ENCODE results near the gene ZRSR2. TPM values are rescaled to one million over a fixed set of nuclear protein-coding genes. Genes with fewer than 3 reads are reported as not detected.

The ZRSR2 gene
- total RNA-seq, 1 experiment from 2014 or later, result 6.4 TPM

GRCh38 chrX:15843960-15844359, 53.7 kb downstream of the ZRSR2 start:
- Histone ChIP-seq H3K27ac (ENCODE audit: low read length) (no peak overlapping the region), H3K9ac (ENCODE audit: low read length) (no peak overlapping the region), H3K36me3 (ENCODE audit: low read depth, low read length) (no peaks in the 10 kb centered on the region), H3K4me1 (ENCODE audit: insufficient read depth, low read length) (no peaks in the 10 kb centered on the region), H3K4me3 (ENCODE audit: low read length) (no peak overlapping the region), H4K20me1 (ENCODE audit: low read length) (no peaks in the 10 kb centered on the region), H3K9me2 (replicated peaks; ENCODE audit: low read length) (no peaks in the 10 kb centered on the region), H3K79me2 (ENCODE audit: low read length) (no peaks in the 10 kb centered on the region), H3F3A (ENCODE audit: low read length, unreplicated experiment) (no peaks in the 10 kb centered on the region), H3K27me3 (ENCODE audit: low read length) (no peaks in the 10 kb centered on the region), H3K4me2 (ENCODE audit: low read length) (no peak overlapping the region), H2AFZ (ENCODE audit: low read length) (no peak overlapping the region), H3K9me3 (ENCODE audit: low read length) (no peaks in the 10 kb centered on the region)
- ChIA-PET POLR2A (ENCODE audit: unreplicated experiment) (no interaction called here), CTCF (interaction anchor here (0.5 kb wide), 1 partner anchor 427 kb away, joined by 4 read pairs; no protein-coding TSS in a partner anchor)
- no peak for ATAC-seq
- intact Hi-C loops (cut with micrococcal nuclease), result no loop called here
- DNase-seq, result no peak
- BruUV-seq (replicated peaks), result no TSS peak
- TF ChIP-seq CTCF (conservative IDR thresholded peaks at IDR 0.05; ENCODE audit: low read depth, low read length), result no peak
- TF ChIP-seq EZH2 (IDR thresholded peaks at IDR 0.05; ENCODE audit: low read length, unreplicated experiment), result no peak
- TF ChIP-seq EZH2phosphoT487 (IDR thresholded peaks at IDR 0.05; ENCODE audit: borderline replicate concordance, low read length), result no peak

DNA sequence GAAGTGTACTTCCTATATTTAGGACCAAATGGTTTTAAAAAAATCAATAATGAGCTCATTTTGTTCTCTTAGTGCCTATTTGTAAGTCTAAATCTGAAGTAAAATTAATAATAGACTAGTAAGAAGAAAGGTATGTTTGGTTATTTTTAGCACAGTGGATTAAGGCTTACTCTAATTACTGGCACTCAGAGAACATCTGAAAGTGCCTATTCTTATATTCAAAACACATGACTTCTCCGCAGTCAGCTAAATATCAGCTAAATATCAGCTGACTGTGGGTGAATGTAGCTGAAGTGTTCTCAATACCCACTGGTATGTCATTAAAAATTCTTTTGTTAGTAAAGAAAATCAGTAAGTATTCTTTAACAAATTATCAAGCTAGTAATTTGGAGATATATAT, 58.3 kb downstream of the ZRSR2 start:
- Histone ChIP-seq H3K4me2 (ENCODE audit: low read length) (no peak overlapping the region), H3K9ac (ENCODE audit: low read length) (no peak overlapping the region), H3K9me3 (ENCODE audit: low read length) (no peaks in the 10 kb centered on the region), H3F3A (ENCODE audit: low read length, unreplicated experiment) (no peaks in the 10 kb centered on the region), H2AFZ (ENCODE audit: low read length) (no peak overlapping the region), H3K9me2 (replicated peaks; ENCODE audit: low read length) (no peaks in the 10 kb centered on the region), H3K27ac (ENCODE audit: low read length) (no peak overlapping the region), H3K36me3 (ENCODE audit: low read depth, low read length) (no peaks in the 10 kb centered on the region), H3K4me3 (ENCODE audit: low read length) (no peak overlapping the region), H3K4me1 (ENCODE audit: insufficient read depth, low read length) (peaks cover 25% of the 10 kb centered on the region), H3K27me3 (ENCODE audit: low read length) (no peaks in the 10 kb centered on the region), H3K79me2 (ENCODE audit: low read length) (peaks cover 12% of the 10 kb centered on the region; the same call in 1 of the 2 replicates), H4K20me1 (ENCODE audit: low read length) (no peaks in the 10 kb centered on the region)
- DNase-seq, result no peak
- no TSS peak for BruUV-seq (replicated peaks)
- POLR2A ChIA-PET (ENCODE audit: unreplicated experiment), result no interaction called here
- no peak for ATAC-seq
- intact Hi-C loops (cut with micrococcal nuclease), result no loop called here
- CTCF ChIA-PET, result no interaction called here
- no peak for TF ChIP-seq CTCF (conservative IDR thresholded peaks at IDR 0.05; ENCODE audit: low read depth, low read length)
- no peak for TF ChIP-seq EZH2phosphoT487 (IDR thresholded peaks at IDR 0.05; ENCODE audit: borderline replicate concordance, low read length)

DNA sequence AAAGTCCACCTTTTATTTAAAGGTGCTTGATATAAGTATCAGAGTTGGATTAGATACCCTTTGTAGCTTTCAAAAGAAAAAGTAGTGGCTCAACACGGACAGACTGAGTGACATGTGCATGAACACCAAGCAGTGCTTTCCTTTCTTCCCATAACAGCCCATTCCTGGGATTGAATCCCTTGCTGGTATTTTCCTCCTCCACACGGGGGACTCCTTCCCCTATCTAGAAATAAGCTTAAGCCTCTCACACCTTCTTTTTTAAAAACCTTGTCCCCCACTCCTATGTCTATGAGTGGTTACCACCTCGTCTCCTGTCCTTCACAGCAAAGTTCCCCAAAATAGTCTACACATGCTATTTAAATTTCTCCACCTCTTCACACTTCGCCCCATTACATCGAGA, 59.3 kb downstream of the ZRSR2 start:
- peak; percentile 35 for DNase-seq
- H4K20me1 ChIP-seq (ENCODE audit: low read length), result no peaks in the 10 kb centered on the region

More for the DNA sequence above, 59.3 kb downstream of the ZRSR2 start:
- intact Hi-C loops (cut with micrococcal nuclease), result no loop called here
- Histone ChIP-seq H3K27me3 (ENCODE audit: low read length) (no peaks in the 10 kb centered on the region), H3K9me2 (replicated peaks; ENCODE audit: low read length) (no peaks in the 10 kb centered on the region), H3K9me3 (ENCODE audit: low read length) (no peaks in the 10 kb centered on the region), H2AFZ (ENCODE audit: low read length) (no peak overlapping the region), H3F3A (ENCODE audit: low read length, unreplicated experiment) (no peaks in the 10 kb centered on the region), H3K4me2 (ENCODE audit: low read length) (no peak overlapping the region), H3K79me2 (ENCODE audit: low read length) (peaks cover 18% of the 10 kb centered on the region; the same call in 1 of the 2 replicates), H3K4me3 (ENCODE audit: low read length) (no peak overlapping the region), H3K27ac (ENCODE audit: low read length) (no peak overlapping the region), H3K36me3 (ENCODE audit: low read depth, low read length) (no peaks in the 10 kb centered on the region), H3K4me1 (ENCODE audit: insufficient read depth, low read length) (peaks cover 27% of the 10 kb centered on the region), H3K9ac (ENCODE audit: low read length) (no peak overlapping the region)
- TF ChIP-seq CTCF (conservative IDR thresholded peaks at IDR 0.05; ENCODE audit: low read depth, low read length) (peak; percentile 58), EZH2 (IDR thresholded peaks at IDR 0.05; ENCODE audit: low read length, unreplicated experiment) (no peak), EZH2phosphoT487 (IDR thresholded peaks at IDR 0.05; ENCODE audit: borderline replicate concordance, low read length) (no peak)
- ChIA-PET CTCF (interaction anchor here (0.6 kb wide), 2 partner anchors 210 to 271 kb away, joined by 3 read pairs; no protein-coding TSS in a partner anchor), POLR2A (ENCODE audit: unreplicated experiment) (no interaction called here)
- ATAC-seq, result no peak
- BruUV-seq (replicated peaks), result no TSS peak

All from PC-3 (cell line).